Mesendoderm (in vitro differentiated cells): ENCODE measurements around the gene SPATS2.

Experiments used
- DNase-seq: peaks from one replicate; pipeline ENCODE4 v3.0.0; 2013
- H2AK5ac ChIP-seq: 2 replicates; pipeline ENCODE4 v1.6.1; 2013; ENCODE audit warnings: low read length, inconsistent platforms
- H2BK120ac ChIP-seq: 2 replicates; pipeline ENCODE4 v1.6.1; 2013; ENCODE audit warnings: low read depth, mild to moderate bottlenecking, low read length, moderate library complexity, mixed read lengths
- H2BK15ac ChIP-seq: replicated peaks from 2 replicates; pipeline ENCODE4 v1.6.1; 2013; ENCODE audit warnings: low read depth, mild to moderate bottlenecking, moderate library complexity
- H2BK5ac ChIP-seq: 2 replicates; pipeline ENCODE4 v1.6.1; 2013; ENCODE audit warnings: low read length, inconsistent platforms
- H3K18ac ChIP-seq: 2 replicates; pipeline ENCODE4 v1.6.1; 2013; ENCODE audit warnings: mild to moderate bottlenecking, low read length, mixed read lengths
- H3K23ac ChIP-seq: one replicate; pipeline ENCODE4 v1.6.1; 2013; ENCODE audit warnings: low read length
- H3K27ac ChIP-seq: 2 replicates; pipeline ENCODE4 v1.5.1; 2013; ENCODE audit warnings: low read depth, mild to moderate bottlenecking, inconsistent platforms, low read length, moderate library complexity
- H3K27me3 ChIP-seq: 2 replicates; pipeline ENCODE4 v1.6.1; 2013; ENCODE audit warnings: low read length, control low read depth, mild to moderate bottlenecking, inconsistent platforms; ENCODE audit not compliant: insufficient read depth, poor library complexity
- H3K36me3 ChIP-seq: 2 replicates; pipeline ENCODE4 v1.6.1; 2013; ENCODE audit warnings: low read length, inconsistent platforms; ENCODE audit not compliant: control insufficient read depth, insufficient read depth
- H3K4ac ChIP-seq: one replicate; pipeline ENCODE4 v1.6.1; 2013; ENCODE audit warnings: low read depth, mild to moderate bottlenecking, low read length, moderate library complexity
- H3K4me1 ChIP-seq: 2 replicates; pipeline ENCODE4 v1.6.1; 2013; ENCODE audit warnings: low read depth, low read length, inconsistent platforms; ENCODE audit not compliant: control insufficient read depth
- H3K4me2 ChIP-seq: 2 replicates; pipeline ENCODE4 v1.6.1; 2013; ENCODE audit warnings: low read length
- H3K4me3 ChIP-seq: 2 replicates; pipeline ENCODE4 v1.5.1; 2013; ENCODE audit warnings: mild to moderate bottlenecking, low read length
- H3K56ac ChIP-seq: one replicate; pipeline ENCODE4 v1.6.1; 2013; ENCODE audit warnings: low read length
- H3K79me1 ChIP-seq: 2 replicates; pipeline ENCODE4 v1.6.1; 2013; ENCODE audit warnings: low read length, inconsistent platforms
- H3K79me2 ChIP-seq: 2 replicates; pipeline ENCODE4 v1.6.1; 2013; ENCODE audit warnings: mild to moderate bottlenecking, low read length; ENCODE audit not compliant: control insufficient read depth, insufficient read depth
- H3K9ac ChIP-seq: 2 replicates; pipeline ENCODE4 v1.6.1; 2013; ENCODE audit warnings: low read length, inconsistent platforms
- H4K5ac ChIP-seq: one replicate; pipeline ENCODE4 v1.6.1; 2013; ENCODE audit warnings: low read length
- H4K8ac ChIP-seq: one replicate; pipeline ENCODE4 v1.6.1; 2013; ENCODE audit warnings: low read depth, mild to moderate bottlenecking, control low read depth, low read length, moderate library complexity
- WGBS: extraction: QIAGEN DNeasy Blood & Tissue Kit; methylation state at CpG from one replicate; pipeline ENCODE4 v1.1.7; 2013; ENCODE audit warnings: low lambda C conversion rate, missing lambda C conversion rate; ENCODE audit not compliant: insufficient coverage; ENCODE audit errors: extremely low coverage; 5-methylcytosine and 5-hydroxymethylcytosine counted together

The SPATS2 gene

GRCh38 chr12:49325606-49326005 lies 41.7 kb upstream of the SPATS2 start:
- no peaks in the 10 kb centered on the region for H3K27me3 ChIP-seq

GRCh38 chr12:49327368-49327767 lies 39.9 kb upstream of the SPATS2 start:
- Histone ChIP-seq H3K36me3 (peaks cover 16% of the 10 kb centered on the region), H3K27me3 (no peaks in the 10 kb centered on the region), H3K79me2 (peaks cover 6% of the 10 kb centered on the region), H3K23ac (no peak overlapping the region), H3K4me2 (no peak overlapping the region), H4K5ac (no peak overlapping the region), H3K27ac (no peak overlapping the region), H3K9ac (no peak overlapping the region), H3K56ac (no peak overlapping the region), H2BK15ac (no peak overlapping the region), H3K4me3 (no peak overlapping the region), H4K8ac (no peak overlapping the region), H2BK120ac (no peak overlapping the region), H3K4me1 (peaks cover 4% of the 10 kb centered on the region), H3K18ac (no peak overlapping the region), H3K4ac (no peak overlapping the region), H2BK5ac (no peak overlapping the region), H3K79me1 (peaks cover 7% of the 10 kb centered on the region), H2AK5ac (no peak overlapping the region)
- no peak for DNase-seq

More at GRCh38 chr12:49325606-49326005, 41.7 kb upstream of the SPATS2 start:
- Histone ChIP-seq H3K4me2 (no peak overlapping the region), H3K36me3 (peaks cover 13% of the 10 kb centered on the region), H2BK120ac (no peak overlapping the region), H2BK15ac (no peak overlapping the region), H3K18ac (no peak overlapping the region), H2AK5ac (no peak overlapping the region), H3K4ac (no peak overlapping the region), H3K56ac (no peak overlapping the region), H2BK5ac (no peak overlapping the region), H3K4me1 (peaks cover 4% of the 10 kb centered on the region), H3K4me3 (no peak overlapping the region), H3K9ac (no peak overlapping the region), H3K79me1 (peaks cover 7% of the 10 kb centered on the region), H4K8ac (no peak overlapping the region), H3K23ac (no peak overlapping the region), H3K79me2 (peaks cover 6% of the 10 kb centered on the region), H4K5ac (no peak overlapping the region), H3K27ac (no peak overlapping the region)
- no CpG with 5 or more reads among the region's 6 CpGs for WGBS
- DNase-seq: no peak

GRCh38 chr12:49327887-49328286 lies 39.4 kb upstream of the SPATS2 start:
- Histone ChIP-seq H4K8ac (no peak overlapping the region), H3K56ac (no peak overlapping the region), H3K18ac (no peak overlapping the region), H3K36me3 (peaks cover 16% of the 10 kb centered on the region), H3K27ac (no peak overlapping the region), H2BK15ac (no peak overlapping the region), H3K9ac (no peak overlapping the region), H3K4me3 (no peak overlapping the region), H3K23ac (no peak overlapping the region), H3K4me1 (peaks cover 4% of the 10 kb centered on the region), H2AK5ac (no peak overlapping the region), H4K5ac (no peak overlapping the region), H3K27me3 (no peaks in the 10 kb centered on the region), H3K79me1 (peaks cover 7% of the 10 kb centered on the region), H3K4me2 (no peak overlapping the region), H3K4ac (no peak overlapping the region), H2BK5ac (no peak overlapping the region), H3K79me2 (peaks cover 6% of the 10 kb centered on the region), H2BK120ac (no peak overlapping the region)
- no CpG with 5 or more reads among the region's 2 CpGs for WGBS
- no peak for DNase-seq

GRCh38 chr12:49328816-49329215 lies 38.4 kb upstream of the SPATS2 start:
- no peak overlapping the region for H4K5ac ChIP-seq
- H3K36me3 ChIP-seq: peaks cover 16% of the 10 kb centered on the region
- H3K27me3 ChIP-seq: no peaks in the 10 kb centered on the region
- H3K79me2 ChIP-seq: peaks cover 2% of the 10 kb centered on the region
- no peak overlapping the region for H3K27ac ChIP-seq
- H3K23ac ChIP-seq: no peak overlapping the region
- no peak overlapping the region for H3K4me2 ChIP-seq
- no peak overlapping the region for H2AK5ac ChIP-seq
- no peak overlapping the region for H3K4me3 ChIP-seq
- DNase-seq: no peak
- H2BK5ac ChIP-seq: no peak overlapping the region
- peaks cover 3% of the 10 kb centered on the region for H3K79me1 ChIP-seq
- H2BK120ac ChIP-seq: no peak overlapping the region
- no peak overlapping the region for H2BK15ac ChIP-seq
- H3K56ac ChIP-seq: no peak overlapping the region
- no peak overlapping the region for H3K18ac ChIP-seq
- no CpG with 5 or more reads among the region's 12 CpGs for WGBS
- H3K9ac ChIP-seq: no peak overlapping the region
- no peak overlapping the region for H4K8ac ChIP-seq
- H3K4me1 ChIP-seq: peaks cover 2% of the 10 kb centered on the region
- no peak overlapping the region for H3K4ac ChIP-seq

GRCh38 chr12:49330032-49330619 lies 37.1 kb upstream of the SPATS2 start:
- no peak overlapping the region for H3K27ac ChIP-seq
- no peak overlapping the region for H3K4me3 ChIP-seq
- H2BK120ac ChIP-seq: no peak overlapping the region
- no CpG with 5 or more reads among the region's 7 CpGs for WGBS
- H3K79me2 ChIP-seq: no peaks in the 10 kb centered on the region
- H3K23ac ChIP-seq: no peak overlapping the region
- H4K5ac ChIP-seq: no peak overlapping the region
- no peak overlapping the region for H3K4me2 ChIP-seq
- H2AK5ac ChIP-seq: no peak overlapping the region
- no peaks in the 10 kb centered on the region for H3K4me1 ChIP-seq
- H4K8ac ChIP-seq: no peak overlapping the region
- no peak overlapping the region for H3K18ac ChIP-seq
- peaks cover 6% of the 10 kb centered on the region for H3K27me3 ChIP-seq
- DNase-seq: no peak
- H2BK5ac ChIP-seq: no peak overlapping the region
- peaks cover 16% of the 10 kb centered on the region for H3K36me3 ChIP-seq
- no peak overlapping the region for H3K4ac ChIP-seq
- H2BK15ac ChIP-seq: no peak overlapping the region
- no peaks in the 10 kb centered on the region for H3K79me1 ChIP-seq
- no peak overlapping the region for H3K9ac ChIP-seq
- no peak overlapping the region for H3K56ac ChIP-seq
